WI38 (cell line): ENCODE results near the gene TTC16.

Source experiments
- H3K4me3 ChIP-seq: 2 replicates; pipeline ENCODE4 v1.5.1; 2011; ENCODE audit warnings: low read depth, mild to moderate bottlenecking, control low read depth, low read length
- CTCF ChIP-seq: IDR thresholded peaks from 2 replicates; pipeline ENCODE4 v1.5.1; 2012; ENCODE audit warnings: low read depth, mild to moderate bottlenecking, control low read depth, low read length

The TTC16 gene

DNA sequence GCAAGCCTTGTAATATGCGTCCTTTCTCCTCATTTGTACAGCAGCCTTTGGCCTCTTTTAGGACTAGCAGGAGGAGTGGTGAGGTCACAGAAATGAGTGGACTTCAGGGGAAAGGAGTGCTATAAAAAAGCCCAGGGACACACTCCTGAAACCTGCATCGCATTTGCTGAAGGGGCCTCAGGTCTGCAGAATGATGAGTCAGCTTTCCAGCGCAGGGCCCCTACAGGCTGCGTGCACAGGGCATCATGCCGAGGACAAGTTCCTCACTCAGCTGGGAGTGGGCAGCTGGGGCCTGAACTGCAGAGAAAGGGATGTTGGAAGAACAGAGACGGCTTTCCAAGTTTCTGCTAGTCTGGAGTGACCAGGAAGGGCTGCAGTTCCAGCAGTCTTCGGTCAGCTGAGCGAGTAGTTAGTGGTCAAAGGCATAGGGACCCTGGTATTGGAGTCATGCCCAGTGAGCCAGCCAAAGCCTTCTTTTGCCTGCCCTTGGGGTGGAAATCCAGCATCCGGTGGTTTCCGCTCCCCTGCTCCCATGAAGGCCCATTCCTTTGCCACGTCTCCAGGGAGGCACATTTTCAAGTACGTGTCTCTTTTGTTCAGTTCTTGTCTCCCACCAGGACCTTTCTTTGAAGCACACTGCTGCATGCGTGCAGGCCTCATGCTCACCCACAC lies 26.4 kb upstream of the TTC16 start:
- no peak for TF ChIP-seq CTCF
- H3K4me3 ChIP-seq: no peak overlapping the region

GRCh38 chr9:127690735-127691134 lies 25.1 kb upstream of the TTC16 start:
- H3K4me3 ChIP-seq: no peak overlapping the region
- TF ChIP-seq CTCF: no peak

GRCh38 chr9:127692071-127692470 lies 23.8 kb upstream of the TTC16 start:
- no peak for TF ChIP-seq CTCF
- no peak overlapping the region for H3K4me3 ChIP-seq

DNA sequence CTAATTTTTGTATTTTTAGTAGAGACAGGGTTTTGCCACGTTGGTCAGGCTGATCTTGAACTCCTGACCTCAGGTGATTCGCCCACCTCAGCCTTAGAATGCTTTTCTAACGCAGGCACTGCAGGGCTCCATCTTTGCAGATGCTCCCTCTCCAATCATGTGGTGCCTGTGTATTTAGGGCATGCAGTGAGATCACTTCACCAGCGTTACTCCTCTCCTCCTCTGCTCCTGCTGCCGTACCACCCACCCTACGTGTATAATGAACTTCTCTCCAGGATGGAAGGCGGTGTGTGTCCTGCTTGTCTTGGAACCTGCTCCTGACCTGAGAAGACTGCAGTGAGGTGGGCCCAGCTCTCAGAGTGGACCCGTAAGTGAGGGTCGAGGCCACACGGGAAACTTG lies 22.7 kb upstream of the TTC16 start:
- no peak overlapping the region for H3K4me3 ChIP-seq
- TF ChIP-seq CTCF: no peak

DNA sequence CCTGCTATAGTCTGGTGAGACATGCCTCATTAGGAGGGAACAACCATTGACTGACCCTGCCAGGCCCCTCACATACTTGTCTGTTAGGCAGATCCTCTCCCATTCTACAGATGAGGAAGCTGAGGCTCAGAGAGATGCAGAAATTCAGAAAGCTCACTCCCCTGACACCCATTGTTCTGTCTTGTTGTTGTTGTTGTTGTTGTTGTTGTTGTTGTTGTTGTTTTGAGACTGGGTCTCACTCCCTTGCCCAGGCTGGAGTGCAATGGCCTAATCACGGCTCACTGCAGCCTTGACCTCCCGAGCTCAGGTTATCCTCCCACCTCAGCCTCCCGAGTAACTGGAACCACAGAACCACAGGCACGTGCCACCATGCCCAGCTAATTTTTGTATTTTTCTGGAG lies 22.2 kb upstream of the TTC16 start:
- no peak for TF ChIP-seq CTCF
- no peak overlapping the region for H3K4me3 ChIP-seq

GRCh38 chr9:127694890-127695720 lies 20.8 kb upstream of the TTC16 start:
- no peak overlapping the region for H3K4me3 ChIP-seq
- no peak for TF ChIP-seq CTCF

GRCh38 chr9:127697575-127697974 lies 18.3 kb upstream of the TTC16 start:
- no peak for TF ChIP-seq CTCF

More at GRCh38 chr9:127697575-127697974, 18.3 kb upstream of the TTC16 start:
- H3K4me3 ChIP-seq: no peak overlapping the region
